ENCODE measurements around the gene UBP1.
"Not testable (repeated sequence)": the region's sequence is repeated elsewhere in the genome, so short reads cannot be mapped to it uniquely, and the experiment has no call there.

UBP1 gene

GRCh38 chr3:33433843-33434242 is 6.4 kb downstream of the UBP1 start:
- no peak for DNase-seq

- DNase-seq: no peak
Measured at GRCh38 chr3:33430571-33430970, 9.6 kb downstream of the UBP1 start.

- no peak for DNase-seq
Measured at GRCh38 chr3:33430061-33430460, 10.1 kb downstream of the UBP1 start.

- not testable (repeated sequence) for DNase-seq
Measured at GRCh38 chr3:33429306-33429705, 10.9 kb downstream of the UBP1 start.

GRCh38 chr3:33428734-33429133 is 11.5 kb downstream of the UBP1 start:
- DNase-seq: no peak

GRCh38 chr3:33426630-33427317 is 13.4 kb downstream of the UBP1 start:
- DNase-seq: no peak

- no peak for DNase-seq
Measured at GRCh38 chr3:33426068-33426467, 14.1 kb downstream of the UBP1 start.

- no peak for DNase-seq
Measured at GRCh38 chr3:33425453-33425852, 14.8 kb downstream of the UBP1 start.

- no peak for DNase-seq
Measured at GRCh38 chr3:33424606-33425452, 15.4 kb downstream of the UBP1 start.

- DNase-seq: no peak
Measured at GRCh38 chr3:33420966-33421365, 19.2 kb downstream of the UBP1 start.

- DNase-seq: no peak
Measured at GRCh38 chr3:33419948-33420347, 20.3 kb downstream of the UBP1 start.

GRCh38 chr3:33417066-33417673 is 23.0 kb downstream of the UBP1 start:
- no peak for DNase-seq

- DNase-seq: not testable (repeated sequence)
Measured at GRCh38 chr3:33410816-33411215, 29.4 kb downstream of the UBP1 start.

- no peak for DNase-seq
Measured at GRCh38 chr3:33403756-33404155, 36.4 kb downstream of the UBP1 start.

- no peak for DNase-seq
Measured at GRCh38 chr3:33402936-33403335, 37.3 kb downstream of the UBP1 start.

- DNase-seq: no peak
Measured at GRCh38 chr3:33401781-33402180, 38.4 kb downstream of the UBP1 start.

- DNase-seq: no peak
Measured at GRCh38 chr3:33398410-33398809, 41.8 kb downstream of the UBP1 start.

- DNase-seq: no peak
Measured at GRCh38 chr3:33395900-33396299, 44.3 kb downstream of the UBP1 start.

- DNase-seq: no peak
Measured at GRCh38 chr3:33394403-33395054, 45.7 kb downstream of the UBP1 start.

- DNase-seq: no peak
Measured at GRCh38 chr3:33392703-33393125, 47.5 kb downstream of the UBP1 start.

GRCh38 chr3:33392144-33392543 is 48.1 kb downstream of the UBP1 start:
- no peak for DNase-seq

- no peak for DNase-seq
Measured at GRCh38 chr3:33391255-33391995, 48.8 kb downstream of the UBP1 start.

GRCh38 chr3:33389908-33390307 is 50.3 kb downstream of the UBP1 start:
- no peak for DNase-seq
